Activated T-cell treated with anti-CD3 and anti-CD28 coated beads, Interleukin-2, amount 50 U/mL, for 72 hours (primary cell): ENCODE results near the gene EVC. TPM values are rescaled to one million over a fixed set of nuclear protein-coding genes. Genes with fewer than 3 reads are reported as not detected.
"Not testable (repeated sequence)": the region's sequence is repeated elsewhere in the genome, so short reads cannot be mapped to it uniquely, and the experiment has no call there.

ENCODE experiments used
- ATAC-seq, 2 donors: fragments of 150-1000 bp; cut with Tn5 transposase; replicated peaks in 1 of 2; 2 replicates each; pipeline ENCODE4 v1.10.0; 2021; ENCODE audit warnings: moderate library complexity in 2 of 2, mild to moderate bottlenecking in 1 of 2
- DNase-seq, 2 donors: peaks; one replicate each; pipeline ENCODE4 v3.0.0; 2021 to 2022; ENCODE audit warnings: mixed read lengths in 1 of 2
- H3K27ac Mint-ChIP-seq: one replicate; pipeline ENCODE4 v1.8.0; 2022; ENCODE audit warnings: mild to moderate bottlenecking, moderate library complexity, mixed read lengths
- H3K27me3 Mint-ChIP-seq: one replicate; pipeline ENCODE4 v1.8.0; 2022; ENCODE audit warnings: low read depth, mixed read lengths
- H3K36me3 Mint-ChIP-seq, 2 donors: one replicate each; pipeline ENCODE4 v1.8.0; 2022; ENCODE audit warnings: mixed read lengths in 2 of 2, mild to moderate bottlenecking in 1 of 2; ENCODE audit not compliant: insufficient read depth in 2 of 2
- H3K4me1 Mint-ChIP-seq: one replicate; pipeline ENCODE4 v1.8.0; 2022; ENCODE audit warnings: low read depth, mixed read lengths
- H3K4me3 Mint-ChIP-seq, 2 donors: one replicate each; pipeline ENCODE4 v1.8.0; 2022; ENCODE audit warnings: mild to moderate bottlenecking in 2 of 2, mixed read lengths in 2 of 2, moderate library complexity in 2 of 2
- H3K9me3 Mint-ChIP-seq, 2 donors: one replicate each; pipeline ENCODE4 v1.8.0; 2022; ENCODE audit warnings: mixed read lengths in 2 of 2
- total RNA-seq, 2 donors: library from RNA; stranded (reverse); gene quantifications; one replicate each; pipeline ENCODE4 v1.2.3, GENCODE V29; 2022

The EVC gene
- total RNA-seq, 2 donors from 2014 or later: 0.60 to 3.5 TPM

- ATAC-seq, H3K4me3 Mint-ChIP-seq, H3K27me3 Mint-ChIP-seq, H3K36me3 Mint-ChIP-seq, H3K4me1 Mint-ChIP-seq, H3K27ac Mint-ChIP-seq, DNase-seq, H3K9me3 Mint-ChIP-seq: not testable (repeated sequence)
Measured at GRCh38 chr4:5812057-5812456, 101.1 kb downstream of the EVC start.

DNA sequence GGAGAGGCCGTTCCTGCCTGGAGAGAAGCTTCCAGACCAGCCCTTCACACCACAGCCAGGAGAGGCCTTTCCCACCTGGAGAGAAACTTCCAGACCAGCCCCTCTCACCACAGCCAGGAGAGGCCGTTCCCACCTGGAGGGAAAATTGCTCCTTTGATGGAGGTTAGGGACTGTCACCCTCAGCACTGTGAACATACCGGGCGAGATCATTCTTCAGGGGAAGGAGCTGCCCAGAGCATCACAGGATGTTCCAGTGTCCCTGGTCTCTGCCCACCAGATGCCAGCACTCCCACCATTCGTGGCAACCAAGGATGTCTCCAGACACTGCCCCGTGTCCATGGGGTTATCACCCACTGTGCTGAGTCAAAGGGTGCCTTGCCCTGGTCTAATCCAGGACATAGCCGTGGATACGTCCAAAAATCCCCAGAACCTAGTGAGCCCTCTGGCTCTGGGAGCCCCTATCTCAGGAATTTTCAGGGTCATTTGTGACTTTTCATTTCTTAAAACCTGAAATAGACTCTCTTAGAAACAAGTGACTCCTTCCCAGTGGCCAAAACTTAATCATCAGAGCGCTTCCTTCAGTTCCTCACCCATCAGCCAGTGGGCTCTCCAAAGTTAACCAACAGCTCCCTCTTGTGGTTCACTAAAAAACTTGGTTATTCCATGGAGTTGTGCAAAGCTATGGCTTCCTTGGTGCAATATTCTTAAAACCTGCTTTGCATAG is 101.7 kb downstream of the EVC start:
- no peak overlapping the region for H3K4me3 Mint-ChIP-seq
- H3K9me3 Mint-ChIP-seq: no peaks in the 10 kb centered on the region
- no peaks in the 10 kb centered on the region for H3K36me3 Mint-ChIP-seq
- no peak overlapping the region for H3K27ac Mint-ChIP-seq
- H3K27me3 Mint-ChIP-seq: no peaks in the 10 kb centered on the region
- ATAC-seq: peak in 1 of 2 donors; percentile 57
- no peaks in the 10 kb centered on the region for H3K4me1 Mint-ChIP-seq
- DNase-seq: peak; percentile 10 to 30

- H3K36me3 Mint-ChIP-seq: no peaks in the 10 kb centered on the region
- DNase-seq (no peak), ATAC-seq (no peak)
- H3K27ac Mint-ChIP-seq: no peak overlapping the region
- no peak overlapping the region for H3K4me3 Mint-ChIP-seq
- no peaks in the 10 kb centered on the region for H3K27me3 Mint-ChIP-seq
- no peaks in the 10 kb centered on the region for H3K4me1 Mint-ChIP-seq
- H3K9me3 Mint-ChIP-seq: no peaks in the 10 kb centered on the region
Measured at GRCh38 chr4:5813882-5814255, 102.9 kb downstream of the EVC start.

DNA sequence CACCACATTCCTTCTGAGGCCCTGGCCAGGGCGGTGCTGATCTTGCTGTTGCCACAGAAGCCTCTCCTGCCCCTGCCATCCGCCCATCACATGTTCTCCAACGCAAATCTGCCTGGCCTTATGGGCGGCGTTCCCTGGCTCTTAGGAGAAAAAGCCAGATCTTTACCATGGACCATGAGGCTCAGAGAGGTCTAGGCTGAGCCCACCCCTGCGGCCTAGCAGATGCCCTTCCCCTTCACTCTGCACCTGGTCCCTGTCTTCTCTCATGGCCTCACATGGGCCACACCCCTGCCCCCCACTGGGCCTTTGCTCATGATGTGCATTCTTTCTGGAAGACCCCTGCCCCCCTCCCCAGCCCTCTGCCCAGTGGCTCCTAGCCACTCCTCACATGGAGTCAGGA is 103.4 kb downstream of the EVC start:
- H3K4me1 Mint-ChIP-seq: no peaks in the 10 kb centered on the region
- H3K4me3 Mint-ChIP-seq: no peak overlapping the region
- DNase-seq: no peak
- ATAC-seq: no peak
- H3K27ac Mint-ChIP-seq: no peak overlapping the region
- H3K36me3 Mint-ChIP-seq: no peaks in the 10 kb centered on the region
- no peaks in the 10 kb centered on the region for H3K9me3 Mint-ChIP-seq
- H3K27me3 Mint-ChIP-seq: no peaks in the 10 kb centered on the region

GRCh38 chr4:5815641-5816040 is 104.6 kb downstream of the EVC start:
- no peak for ATAC-seq
- no peak for DNase-seq
- H3K27me3 Mint-ChIP-seq: no peaks in the 10 kb centered on the region
- no peak overlapping the region for H3K4me3 Mint-ChIP-seq
- peaks cover 0 to 3% of the 10 kb centered on the region in 2 donors for H3K9me3 Mint-ChIP-seq
- no peaks in the 10 kb centered on the region for H3K36me3 Mint-ChIP-seq
- H3K27ac Mint-ChIP-seq: no peak overlapping the region
- no peaks in the 10 kb centered on the region for H3K4me1 Mint-ChIP-seq

DNA sequence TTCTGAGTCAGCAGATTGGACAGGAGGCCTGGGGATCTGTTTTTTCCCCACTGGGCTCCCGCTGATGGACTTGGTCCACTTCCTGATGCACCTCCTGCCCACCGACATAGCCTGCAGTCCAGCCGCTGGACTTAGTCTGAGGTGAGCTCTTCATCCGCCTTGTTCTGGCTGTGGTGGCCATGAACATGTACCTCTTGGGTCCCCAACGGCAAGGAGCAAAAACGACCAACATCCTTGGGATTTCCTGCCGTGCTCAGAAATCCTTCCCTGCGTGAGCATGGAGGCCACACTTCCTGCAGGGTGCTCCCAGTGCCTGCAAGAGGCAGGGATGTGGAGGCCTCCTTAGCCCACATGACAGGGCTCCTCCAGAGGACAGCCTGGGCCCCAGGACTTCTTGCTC is 105.1 kb downstream of the EVC start:
- no peak for DNase-seq
- Mint-ChIP-seq H3K4me1 (no peaks in the 10 kb centered on the region), H3K9me3 (peaks cover 0 to 3% of the 10 kb centered on the region in 2 donors), H3K36me3 (no peaks in the 10 kb centered on the region), H3K27ac (no peak overlapping the region), H3K27me3 (no peaks in the 10 kb centered on the region), H3K4me3 (no peak overlapping the region)
- ATAC-seq: no peak

DNA sequence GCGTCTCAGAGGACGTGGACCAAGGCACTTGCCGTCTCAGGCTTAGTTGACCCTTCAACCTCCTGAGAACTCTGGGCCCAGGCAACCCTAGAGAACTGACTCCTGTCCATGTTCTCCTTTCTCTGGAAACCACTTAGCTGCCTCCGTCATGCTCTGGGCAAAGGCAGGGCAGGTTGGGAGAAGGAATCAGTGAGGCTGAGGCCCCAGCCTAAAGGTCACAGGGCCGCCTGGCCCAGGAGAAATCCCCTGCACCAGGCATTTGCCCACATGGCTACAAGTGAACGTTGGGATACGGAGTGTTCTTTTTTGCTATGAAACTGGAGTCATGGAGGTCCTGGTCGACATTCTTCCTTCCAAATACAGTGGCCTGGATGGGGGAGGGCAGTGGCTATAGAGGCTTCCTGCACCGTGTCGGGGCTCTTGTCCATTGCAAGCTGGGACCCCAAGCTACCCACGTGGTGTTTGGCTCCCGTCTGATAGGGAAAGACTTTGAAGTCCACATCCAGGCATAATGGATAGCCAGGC is 105.9 kb downstream of the EVC start:
- no peaks in the 10 kb centered on the region for H3K27me3 Mint-ChIP-seq
- ATAC-seq (no peak), DNase-seq (no peak)
- H3K4me3 Mint-ChIP-seq: no peak overlapping the region
- H3K27ac Mint-ChIP-seq: no peak overlapping the region
- no peaks in the 10 kb centered on the region for H3K36me3 Mint-ChIP-seq
- no peaks in the 10 kb centered on the region for H3K4me1 Mint-ChIP-seq
- peaks cover 0 to 3% of the 10 kb centered on the region in 2 donors for H3K9me3 Mint-ChIP-seq

DNA sequence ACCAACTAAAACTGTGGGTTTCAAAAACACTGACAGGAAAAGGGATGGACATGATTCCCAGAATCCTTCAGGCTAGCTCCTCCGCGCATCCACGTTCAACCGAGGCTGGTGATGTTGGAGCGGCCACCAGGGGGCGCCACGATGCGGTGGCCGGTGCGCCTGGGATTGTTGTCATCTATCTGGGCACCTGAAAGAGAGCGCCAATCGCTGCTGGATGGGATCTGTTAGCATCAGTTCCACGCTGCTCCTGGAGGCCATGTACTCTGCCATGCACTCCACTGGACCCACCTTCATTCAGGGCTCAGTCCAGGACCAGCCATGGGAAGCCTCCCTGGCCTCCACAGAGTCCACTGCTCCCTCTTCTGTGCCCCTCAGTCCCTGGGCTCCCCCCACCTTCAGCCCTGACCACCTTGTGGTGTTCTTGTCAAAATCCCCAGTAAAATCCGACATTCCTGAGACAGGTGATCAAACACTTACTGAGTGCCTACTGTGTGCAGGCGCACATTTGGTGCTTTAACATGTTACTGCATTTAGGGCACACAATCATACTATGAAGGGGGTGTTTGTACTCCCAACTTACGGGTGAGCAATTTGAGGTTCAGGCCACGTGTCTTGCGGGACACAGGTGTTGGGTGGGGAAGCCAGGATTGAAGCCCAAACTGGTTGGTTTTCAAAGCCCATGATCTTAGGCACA is 110.8 kb downstream of the EVC start:
- Mint-ChIP-seq H3K27ac (no peak overlapping the region), H3K4me1 (peaks cover 11% of the 10 kb centered on the region), H3K27me3 (no peaks in the 10 kb centered on the region), H3K4me3 (no peak overlapping the region), H3K9me3 (peaks cover 0 to 3% of the 10 kb centered on the region in 2 donors), H3K36me3 (no peaks in the 10 kb centered on the region)
- ATAC-seq (no peak), DNase-seq (peak in 1 of 2 donors; percentile 18)

GRCh38 chr4:5822619-5823018 is 111.6 kb downstream of the EVC start:
- Mint-ChIP-seq H3K36me3 (no peaks in the 10 kb centered on the region), H3K27me3 (no peaks in the 10 kb centered on the region), H3K27ac (no peak overlapping the region), H3K9me3 (peaks cover 0 to 3% of the 10 kb centered on the region in 2 donors), H3K4me3 (no peak overlapping the region), H3K4me1 (peaks cover 11% of the 10 kb centered on the region)
- DNase-seq (no peak), ATAC-seq (no peak)

- Mint-ChIP-seq H3K4me3 (no peak overlapping the region), H3K36me3 (no peaks in the 10 kb centered on the region), H3K27ac (no peak overlapping the region), H3K27me3 (no peaks in the 10 kb centered on the region), H3K4me1 (peaks cover 11% of the 10 kb centered on the region), H3K9me3 (peaks cover 0 to 3% of the 10 kb centered on the region in 2 donors)
- ATAC-seq (peak; percentile 62 to 80), DNase-seq (peak in 1 of 2 donors; percentile 23)
Measured at GRCh38 chr4:5823542-5824211, 112.7 kb downstream of the EVC start.

DNA sequence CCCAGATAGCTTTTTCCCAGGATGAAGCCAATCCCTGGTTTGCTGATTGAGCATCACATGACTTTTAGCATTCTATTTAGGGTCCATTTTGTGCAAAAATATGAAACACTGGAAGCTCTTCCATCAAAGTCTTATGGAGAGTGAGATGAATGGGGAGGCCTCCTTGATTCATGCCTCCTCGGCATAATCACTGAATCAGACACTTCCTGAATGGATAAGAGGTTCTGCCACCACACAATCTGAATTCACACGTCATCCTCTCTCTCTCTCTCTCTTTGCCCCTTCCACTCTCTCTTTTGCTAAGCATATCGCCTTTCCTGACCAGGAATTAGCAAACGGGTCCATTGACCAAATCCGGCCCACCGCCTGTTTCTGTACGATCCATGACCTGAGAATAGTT is 113.2 kb downstream of the EVC start:
- DNase-seq (no peak), ATAC-seq (no peak)
- Mint-ChIP-seq H3K9me3 (peaks cover 0 to 3% of the 10 kb centered on the region in 2 donors), H3K4me1 (peaks cover 11% of the 10 kb centered on the region), H3K27me3 (no peaks in the 10 kb centered on the region), H3K36me3 (no peaks in the 10 kb centered on the region), H3K4me3 (peak overlapping the region in 1 of 2 donors; percentile 37), H3K27ac (no peak overlapping the region)

DNA sequence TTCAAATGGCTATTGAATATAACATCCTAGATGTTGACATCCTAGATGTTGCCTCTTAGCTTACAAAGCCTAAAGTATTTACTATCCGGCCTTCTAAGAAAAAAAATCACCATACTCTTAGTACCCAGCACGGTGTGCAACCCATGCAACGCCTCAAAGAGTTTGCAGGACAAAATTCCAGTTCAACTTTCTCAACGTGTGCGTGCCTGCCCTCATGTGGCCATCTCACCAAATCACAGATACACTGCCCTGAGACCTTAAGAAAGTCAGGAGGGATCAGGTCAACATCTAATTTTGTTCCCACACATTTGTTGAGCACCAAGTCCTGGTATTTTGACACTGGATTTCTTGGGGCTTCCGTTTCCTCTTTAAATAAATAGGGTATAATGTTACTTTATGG is 113.6 kb downstream of the EVC start:
- H3K27ac Mint-ChIP-seq: no peak overlapping the region
- peaks cover 11% of the 10 kb centered on the region for H3K4me1 Mint-ChIP-seq
- DNase-seq: peak in 1 of 2 donors; percentile 7
- peak overlapping the region in 1 of 2 donors; percentile 37 for H3K4me3 Mint-ChIP-seq
- H3K36me3 Mint-ChIP-seq: no peaks in the 10 kb centered on the region
- no peak for ATAC-seq
- H3K9me3 Mint-ChIP-seq: peaks cover 0 to 3% of the 10 kb centered on the region in 2 donors
- no peaks in the 10 kb centered on the region for H3K27me3 Mint-ChIP-seq

- H3K27me3 Mint-ChIP-seq: no peaks in the 10 kb centered on the region
- no peak for ATAC-seq
- no peak for DNase-seq
Measured at GRCh38 chr4:5825321-5826041, 114.5 kb downstream of the EVC start.

More at GRCh38 chr4:5825321-5826041, 114.5 kb downstream of the EVC start:
- Mint-ChIP-seq H3K4me1 (peaks cover 11% of the 10 kb centered on the region), H3K9me3 (no peaks in the 10 kb centered on the region), H3K27ac (no peak overlapping the region), H3K36me3 (no peaks in the 10 kb centered on the region), H3K4me3 (no peak overlapping the region)
